NCI-H460 (cell line): ENCODE measurements around the gene ZNF735. TPM values are rescaled to one million over a fixed set of nuclear protein-coding genes. Genes with fewer than 3 reads are reported as not detected.

Experiments used
- total RNA-seq: library from RNA; depleted of rRNA; stranded (reverse); fragments of >200 nt; shearing (Covaris generic); gene quantifications from 2 replicates; pipeline ENCODE4 v1.2.3, GENCODE V29; 2014; rRNA removed

Gene ZNF735
- total RNA-seq, 1 experiment from 2014 or later = not detected

Other genes starting within 250 kb of the ZNF735 start
- gene ZNF722, start 208.4 kb upstream of the ZNF735 start, total RNA-seq = not detected in 2 replicates
- gene ZNF727, start 161.8 kb upstream of the ZNF735 start, total RNA-seq = not detected in 2 replicates
- gene ZNF679, start 21.3 kb downstream of the ZNF735 start, total RNA-seq = not detected in 2 replicates
- gene ZNF736, start 106.8 kb downstream of the ZNF735 start, total RNA-seq = not detected in 2 replicates